ENCODE data around the gene PTDSS2. TPM values are rescaled to one million over a fixed set of nuclear protein-coding genes. Genes with fewer than 3 reads are reported as not detected.

The PTDSS2 gene
- total RNA-seq, 2 donors from 2014 or later = 26.8 to 32.5 TPM

GRCh38 chr11:456533-456932 lies 6.5 kb downstream of the PTDSS2 start:
- Histone ChIP-seq H3K4me3 (no peak overlapping the region), H3K36me3 (peaks cover 20% of the 10 kb centered on the region), H3K4me1 (peaks cover 0 to 40% of the 10 kb centered on the region in 2 donors), H3K27me3 (no peaks in the 10 kb centered on the region), H3K27ac (peak overlapping the region in 1 of 2 donors; percentile 37), H3K9me3 (no peaks in the 10 kb centered on the region)
- TF ChIP-seq CTCF (IDR thresholded peaks at IDR 0.05) = no peak
- DNase-seq (ENCODE audit: low spot score) = no peak

GRCh38 chr11:457111-457760 lies 7.2 kb downstream of the PTDSS2 start:
- no peak overlapping the region for H3K27ac ChIP-seq
- H3K27me3 ChIP-seq = no peaks in the 10 kb centered on the region
- H3K9me3 ChIP-seq = no peaks in the 10 kb centered on the region
- TF ChIP-seq CTCF (IDR thresholded peaks at IDR 0.05) = no peak
- H3K36me3 ChIP-seq = peaks cover 20% of the 10 kb centered on the region
- no peak for DNase-seq (ENCODE audit: low spot score)
- no peak overlapping the region for H3K4me3 ChIP-seq
- peaks cover 0 to 36% of the 10 kb centered on the region in 2 donors for H3K4me1 ChIP-seq

- Histone ChIP-seq H3K4me1 (peaks cover 0 to 34% of the 10 kb centered on the region in 2 donors), H3K4me3 (peak overlapping the region; percentile 9 to 28), H3K27ac (peak overlapping the region; percentile 69 to 74), H3K36me3 (peaks cover 4% of the 10 kb centered on the region), H3K9me3 (no peaks in the 10 kb centered on the region), H3K27me3 (no peaks in the 10 kb centered on the region)
- TF ChIP-seq CTCF (IDR thresholded peaks at IDR 0.05) = no peak
- no peak for DNase-seq (ENCODE audit: low spot score)
Observed at GRCh38 chr11:459511-460220, 9.6 kb downstream of the PTDSS2 start.

- peak overlapping the region; percentile 69 to 74 for H3K27ac ChIP-seq
- H3K9me3 ChIP-seq = no peaks in the 10 kb centered on the region
- peaks cover 0 to 27% of the 10 kb centered on the region in 2 donors for H3K4me1 ChIP-seq
- no peak for TF ChIP-seq CTCF (IDR thresholded peaks at IDR 0.05)
- no peaks in the 10 kb centered on the region for H3K27me3 ChIP-seq
- DNase-seq (ENCODE audit: low spot score) = peak; percentile 82
- peaks cover 4% of the 10 kb centered on the region for H3K36me3 ChIP-seq
- H3K4me3 ChIP-seq = peak overlapping the region; percentile 9 to 28
Observed at GRCh38 chr11:460331-461199, 10.5 kb downstream of the PTDSS2 start.

GRCh38 chr11:461626-462025 lies 11.5 kb downstream of the PTDSS2 start:
- Histone ChIP-seq H3K36me3 (peaks cover 4% of the 10 kb centered on the region), H3K4me3 (no peak overlapping the region), H3K27ac (peak overlapping the region; percentile 69 to 74), H3K9me3 (no peaks in the 10 kb centered on the region), H3K4me1 (peaks cover 0 to 25% of the 10 kb centered on the region in 2 donors), H3K27me3 (no peaks in the 10 kb centered on the region)
- TF ChIP-seq CTCF (IDR thresholded peaks at IDR 0.05) = no peak
- DNase-seq (ENCODE audit: low spot score) = no peak

Data from right atrium auricular region (tissue), 2 donors.